BLaER1 (cell line): Measurements from ENCODE around the gene EIF2B5.

Experiments
- H3K27ac ChIP-seq: shearing (Covaris generic); formaldehyde crosslinking; 2 replicates; pipeline ENCODE4 v1.8.1; 2022
- H3K27me3 ChIP-seq: shearing (Covaris generic); formaldehyde crosslinking; 2 replicates; pipeline ENCODE4 v1.8.1; 2022
- H3K36me3 ChIP-seq: shearing (Covaris generic); formaldehyde crosslinking; 2 replicates; pipeline ENCODE4 v1.8.1; 2022
- H3K4me1 ChIP-seq: shearing (Covaris generic); formaldehyde crosslinking; 2 replicates; pipeline ENCODE4 v1.8.1; 2022
- H3K4me2 ChIP-seq: shearing (Covaris generic); formaldehyde crosslinking; 2 replicates; pipeline ENCODE4 v1.8.1; 2022
- H3K4me3 ChIP-seq: shearing (Covaris generic); formaldehyde crosslinking; 2 replicates; pipeline ENCODE4 v1.8.1; 2022
- H3K9ac ChIP-seq: shearing (Covaris generic); formaldehyde crosslinking; 2 replicates; pipeline ENCODE4 v1.8.1; 2022
- H3K9me3 ChIP-seq: shearing (Covaris generic); formaldehyde crosslinking; 2 replicates; pipeline ENCODE4 v1.8.1; 2022
- H4K20me1 ChIP-seq: shearing (Covaris generic); formaldehyde crosslinking; 2 replicates; pipeline ENCODE4 v1.8.1; 2022
- Cebpa-rat ChIP-seq: shearing (Covaris generic); IDR thresholded peaks from 2 replicates; pipeline ENCODE4 v1.8.1; 2022

The EIF2B5 gene

DNA sequence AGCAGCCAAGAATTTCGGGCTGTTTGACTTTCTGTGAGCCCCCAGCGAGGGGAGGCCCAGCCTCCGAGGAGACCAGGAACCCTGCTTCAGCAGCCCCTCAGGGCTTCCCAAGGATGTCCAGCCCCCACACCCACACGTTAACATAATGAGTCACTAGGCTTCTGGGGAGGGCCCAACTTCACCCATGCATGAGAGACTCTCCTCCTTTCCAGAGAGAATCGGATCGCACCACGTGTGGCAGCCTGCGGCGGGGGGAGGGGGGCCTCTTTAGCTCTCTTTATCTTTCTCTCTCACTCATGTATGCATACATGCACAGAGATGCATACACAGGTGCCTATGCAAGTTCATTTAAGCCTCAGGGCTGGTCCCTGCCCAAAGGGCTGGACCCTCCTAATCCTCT is 36.4 kb downstream of the EIF2B5 start:
- Histone ChIP-seq H3K36me3 (peaks cover 66% of the 10 kb centered on the region), H3K27ac (no peak overlapping the region), H3K4me2 (no peak overlapping the region)

DNA sequence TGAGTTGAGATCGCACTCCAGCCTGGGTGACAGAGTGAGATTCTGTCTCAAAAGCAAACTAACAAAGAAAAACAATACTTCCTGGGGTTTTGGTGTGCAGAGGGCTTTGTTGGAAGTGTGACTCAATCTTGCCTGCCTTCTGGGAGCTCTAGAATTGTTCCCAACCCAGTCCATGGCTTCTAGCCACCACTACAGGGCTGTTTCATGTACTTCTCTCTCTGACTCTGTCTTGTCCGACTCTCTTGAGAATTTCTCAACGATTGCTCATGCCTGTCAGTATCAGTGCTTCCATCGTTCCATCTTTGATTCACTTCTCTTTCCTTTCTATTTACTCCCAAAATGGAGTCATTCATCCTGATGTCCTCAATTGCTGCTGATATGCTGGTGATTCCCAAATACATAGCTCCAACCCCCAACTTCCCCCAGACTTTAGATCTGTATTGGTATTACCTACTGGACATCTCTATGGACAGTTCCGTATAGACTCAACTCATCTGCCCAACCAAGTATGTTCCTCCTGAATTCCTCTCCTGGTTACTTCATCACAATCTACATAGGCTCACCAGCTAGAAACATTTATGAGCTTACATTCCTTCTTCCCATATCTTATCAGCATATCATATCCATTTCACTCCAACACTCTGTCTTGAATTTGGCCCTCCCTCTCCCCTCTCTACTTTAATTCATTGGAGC is 37.7 kb downstream of the EIF2B5 start:
- no peak for TF ChIP-seq Cebpa-rat
- Histone ChIP-seq H4K20me1 (peaks cover 17% of the 10 kb centered on the region), H3K9ac (no peak overlapping the region), H3K27ac (no peak overlapping the region), H3K4me3 (no peak overlapping the region), H3K36me3 (peaks cover 65% of the 10 kb centered on the region), H3K4me2 (no peak overlapping the region), H3K27me3 (no peaks in the 10 kb centered on the region), H3K4me1 (peaks cover 34% of the 10 kb centered on the region), H3K9me3 (no peaks in the 10 kb centered on the region)

More for the DNA sequence above, 36.4 kb downstream of the EIF2B5 start:
- no peaks in the 10 kb centered on the region for H3K27me3 ChIP-seq
- H4K20me1 ChIP-seq: peaks cover 6% of the 10 kb centered on the region; the same call in 1 of the 2 replicates
- H3K9ac ChIP-seq: no peak overlapping the region
- peaks cover 21% of the 10 kb centered on the region for H3K4me1 ChIP-seq
- H3K9me3 ChIP-seq: no peaks in the 10 kb centered on the region
- no peak overlapping the region for H3K4me3 ChIP-seq
- no peak for TF ChIP-seq Cebpa-rat

DNA sequence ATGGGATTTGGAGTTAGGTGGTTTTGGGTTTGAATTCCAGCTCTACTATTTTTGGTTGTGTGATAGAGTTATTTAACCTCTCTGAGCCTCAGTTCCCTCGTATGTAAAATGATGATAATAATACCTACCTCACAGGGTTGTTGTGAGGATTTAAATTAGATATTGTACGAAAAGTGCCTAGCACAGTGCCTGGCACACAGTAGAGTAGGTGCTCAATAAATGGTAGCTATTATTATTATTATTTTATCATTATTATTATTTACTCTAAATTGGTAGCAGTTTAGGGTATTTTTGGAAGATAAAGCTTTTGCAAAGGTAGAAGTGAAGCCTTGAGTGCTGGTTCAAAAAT is 38.2 kb downstream of the EIF2B5 start:
- Histone ChIP-seq H3K4me2 (no peak overlapping the region), H3K27ac (no peak overlapping the region), H3K9ac (no peak overlapping the region), H3K36me3 (peaks cover 65% of the 10 kb centered on the region), H4K20me1 (peaks cover 22% of the 10 kb centered on the region), H3K27me3 (no peaks in the 10 kb centered on the region), H3K4me1 (peaks cover 34% of the 10 kb centered on the region), H3K4me3 (no peak overlapping the region), H3K9me3 (no peaks in the 10 kb centered on the region)
- no peak for TF ChIP-seq Cebpa-rat

DNA sequence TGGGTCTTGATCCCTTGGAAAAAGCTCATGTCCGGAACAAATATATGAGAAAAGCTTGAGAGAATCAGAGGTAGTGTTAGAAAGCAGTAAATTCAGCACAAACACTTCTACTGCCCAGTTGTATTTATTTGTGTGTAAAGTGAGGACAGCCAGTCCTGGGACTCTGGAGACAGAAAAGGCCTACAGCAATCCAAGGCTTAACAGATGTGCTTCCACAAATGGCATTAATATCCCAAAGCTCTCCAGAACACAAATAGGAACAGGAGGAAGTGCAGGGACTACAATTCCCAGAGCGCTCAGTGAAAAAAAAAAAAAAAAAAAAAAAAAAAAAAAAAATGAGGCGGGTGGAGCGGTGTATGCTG is 39.1 kb downstream of the EIF2B5 start:
- Histone ChIP-seq H3K4me1 (peaks cover 34% of the 10 kb centered on the region), H3K9ac (peak overlapping the region; percentile 51; the same call in 1 of the 2 replicates), H4K20me1 (peaks cover 31% of the 10 kb centered on the region), H3K9me3 (no peaks in the 10 kb centered on the region), H3K4me3 (no peak overlapping the region), H3K27ac (peak overlapping the region; percentile 37; the same call in 1 of the 2 replicates), H3K4me2 (peak overlapping the region; percentile 60), H3K36me3 (peaks cover 65% of the 10 kb centered on the region), H3K27me3 (no peaks in the 10 kb centered on the region)
- no peak for TF ChIP-seq Cebpa-rat

DNA sequence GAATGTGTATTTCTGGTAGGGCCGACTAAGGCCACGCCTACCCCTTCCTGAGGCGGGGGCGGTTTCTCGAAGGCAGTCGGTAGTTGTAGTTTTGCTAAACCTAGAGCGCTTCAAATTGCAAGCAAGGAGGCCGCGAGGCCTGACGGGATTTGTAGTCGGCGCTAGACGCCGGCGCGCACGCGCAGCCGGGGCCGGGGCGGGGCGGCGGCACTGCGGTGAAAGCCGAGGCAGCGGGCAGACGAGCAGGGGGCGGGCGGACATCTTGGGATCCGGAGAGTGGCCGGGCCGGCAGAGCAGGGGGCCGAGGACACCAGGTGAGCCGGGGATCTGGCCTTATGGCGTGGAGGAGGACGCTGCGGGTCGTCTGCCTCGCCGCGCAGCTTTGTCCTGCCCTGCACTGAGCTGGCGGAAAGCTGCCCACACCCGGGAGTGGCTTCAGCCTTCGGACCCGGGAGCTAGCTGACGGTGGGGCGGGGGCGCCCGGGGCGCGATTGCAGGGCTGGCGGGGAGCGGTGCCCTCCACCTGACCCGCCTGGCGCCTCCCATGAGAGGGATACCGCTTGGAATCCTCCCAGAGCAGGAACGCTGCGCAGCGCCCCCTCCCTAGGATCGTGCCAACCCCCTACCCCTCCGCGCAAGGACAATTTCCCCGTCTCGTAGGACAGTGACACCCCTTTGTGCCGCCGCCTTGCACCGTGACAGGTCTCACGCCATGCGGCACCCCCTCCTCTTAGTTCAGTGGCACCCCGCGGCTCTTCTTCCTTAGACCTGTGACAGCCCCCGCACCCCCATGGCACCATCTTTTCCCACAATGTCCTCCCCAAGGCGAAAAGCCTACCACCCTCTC is 39.7 kb downstream of the EIF2B5 start, which contains the start of gene AP2M1:
Gene AP2M1, plus strand, starts transcription at position 210 of the 847 bp plus-strand sequence. CDS start 2,139 bp downstream, outside the sequence.
- Histone ChIP-seq H3K4me1 (peaks cover 34% of the 10 kb centered on the region), H3K4me3 (peak within 1 kb of the TSS; percentile 99), H3K9me3 (no peaks in the 10 kb centered on the region), H3K27me3 (no peaks in the 10 kb centered on the region), H3K4me2 (peak within 1 kb of the TSS; percentile 97), H4K20me1 (peaks cover 33% of the 10 kb centered on the region), H3K9ac (peak within 1 kb of the TSS; percentile 95), H3K36me3 (peaks cover 65% of the 10 kb centered on the region), H3K27ac (peak within 1 kb of the TSS; percentile 93)
- TF ChIP-seq Cebpa-rat: no peak

DNA sequence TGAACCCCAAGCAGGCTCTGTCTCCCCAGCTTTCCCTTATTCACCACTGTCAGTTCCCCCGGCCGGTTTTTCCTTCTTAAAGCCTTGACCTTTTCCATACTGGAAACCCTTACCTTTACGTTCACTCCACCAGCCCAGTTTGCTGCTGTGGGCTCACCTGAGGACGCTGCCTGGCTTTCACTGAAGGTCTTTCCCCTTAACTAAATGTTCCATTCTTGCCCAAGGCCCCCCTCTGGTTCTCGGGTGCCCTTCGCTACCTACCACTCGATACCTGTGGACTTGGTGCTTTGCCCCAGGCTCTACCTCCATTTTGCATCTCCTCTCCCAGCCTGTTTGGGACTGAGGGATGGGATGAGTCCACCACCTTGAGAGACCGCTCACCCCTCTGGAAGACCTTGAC is 40.3 kb downstream of the EIF2B5 start:
- H3K9ac ChIP-seq: peak overlapping the region; percentile 95
- H3K4me1 ChIP-seq: peaks cover 34% of the 10 kb centered on the region
- H4K20me1 ChIP-seq: peaks cover 33% of the 10 kb centered on the region
- peak overlapping the region; percentile 97 for H3K4me2 ChIP-seq
- H3K9me3 ChIP-seq: no peaks in the 10 kb centered on the region
- TF ChIP-seq Cebpa-rat: no peak
- H3K27ac ChIP-seq: peak overlapping the region; percentile 93
- H3K36me3 ChIP-seq: peaks cover 65% of the 10 kb centered on the region
- peak overlapping the region; percentile 99 for H3K4me3 ChIP-seq
- H3K27me3 ChIP-seq: no peaks in the 10 kb centered on the region

DNA sequence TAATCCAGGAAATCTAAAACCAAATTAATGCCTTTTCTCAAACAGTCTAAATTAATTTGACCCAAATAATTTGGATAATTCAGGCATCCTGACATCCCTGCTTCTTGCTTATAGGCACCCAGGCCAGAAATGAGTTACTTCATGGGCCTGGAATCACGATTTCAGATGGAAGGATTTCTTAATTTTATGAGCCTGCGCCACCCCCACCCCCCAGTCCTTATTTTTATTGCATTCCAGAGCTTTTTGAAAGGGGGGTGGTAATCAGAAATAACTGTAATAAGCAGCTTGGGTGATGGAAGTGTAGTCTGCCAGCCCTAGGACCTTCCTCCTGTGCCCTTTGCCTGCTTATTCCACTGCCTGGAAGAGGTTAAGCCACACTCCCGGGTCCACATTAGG is 40.8 kb downstream of the EIF2B5 start:
- no peak for TF ChIP-seq Cebpa-rat
- Histone ChIP-seq H3K27me3 (no peaks in the 10 kb centered on the region), H3K9ac (peak overlapping the region; percentile 95), H3K9me3 (no peaks in the 10 kb centered on the region), H3K36me3 (peaks cover 65% of the 10 kb centered on the region), H3K4me2 (peak overlapping the region; percentile 97), H3K4me3 (peak overlapping the region; percentile 99), H3K27ac (0 out of 2 replicates have a peak overlapping the region, but pooled peaks have one; percentile 27), H3K4me1 (peaks cover 34% of the 10 kb centered on the region), H4K20me1 (peaks cover 33% of the 10 kb centered on the region)

DNA sequence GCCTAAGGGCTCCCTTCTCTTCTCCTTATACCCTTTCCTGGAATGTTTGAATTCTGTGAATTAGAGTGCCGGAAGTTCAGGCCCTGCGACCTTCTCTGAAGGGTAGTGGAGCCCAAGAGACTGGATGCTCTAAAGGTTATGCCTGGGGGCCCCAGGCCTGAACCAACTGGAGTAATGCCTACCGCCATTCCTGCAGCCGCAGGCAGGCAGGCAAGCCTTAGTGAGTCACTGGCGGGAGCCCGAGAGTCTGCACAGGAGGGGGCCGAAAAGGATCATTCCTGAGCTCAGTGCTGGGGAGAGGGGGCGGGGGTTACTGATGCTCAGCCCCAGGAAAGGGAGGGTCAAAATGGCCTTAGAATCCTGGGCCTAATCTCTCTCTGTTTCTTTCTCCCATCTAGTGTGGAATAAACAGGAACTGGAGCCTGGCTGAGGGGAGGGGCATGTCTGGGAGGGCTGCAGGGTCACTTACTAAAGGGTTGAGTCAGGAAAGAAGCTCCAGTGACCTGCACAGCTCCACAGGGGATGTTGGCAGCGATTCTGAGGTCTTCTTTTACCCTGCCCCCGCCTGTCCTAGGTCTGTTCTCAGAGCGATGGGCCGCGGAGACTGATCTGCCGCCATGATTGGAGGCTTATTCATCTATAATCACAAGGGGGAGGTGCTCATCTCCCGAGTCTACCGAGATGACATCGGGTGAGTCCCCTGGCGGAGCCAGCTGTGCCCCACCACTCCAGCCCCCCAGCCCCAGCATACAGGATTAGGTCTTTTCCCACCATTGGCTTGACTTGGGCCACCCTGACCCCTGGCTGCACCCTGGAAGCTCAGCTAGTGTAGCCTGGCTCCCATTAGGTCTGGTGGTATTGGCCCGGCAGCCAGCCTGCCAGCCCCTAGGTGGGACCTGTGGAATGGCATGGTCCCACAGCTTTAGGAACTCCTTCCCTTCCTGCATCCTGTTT is 41.5 kb downstream of the EIF2B5 start:
- Histone ChIP-seq H3K4me3 (peak overlapping the region; percentile 99), H3K36me3 (peaks cover 65% of the 10 kb centered on the region), H3K4me2 (peak overlapping the region; percentile 97), H4K20me1 (peaks cover 33% of the 10 kb centered on the region), H3K9me3 (no peaks in the 10 kb centered on the region), H3K27me3 (no peaks in the 10 kb centered on the region), H3K9ac (peak overlapping the region; percentile 95), H3K4me1 (peaks cover 34% of the 10 kb centered on the region), H3K27ac (peak overlapping the region; percentile 49; the same call in 1 of the 2 replicates)
- no peak for TF ChIP-seq Cebpa-rat

DNA sequence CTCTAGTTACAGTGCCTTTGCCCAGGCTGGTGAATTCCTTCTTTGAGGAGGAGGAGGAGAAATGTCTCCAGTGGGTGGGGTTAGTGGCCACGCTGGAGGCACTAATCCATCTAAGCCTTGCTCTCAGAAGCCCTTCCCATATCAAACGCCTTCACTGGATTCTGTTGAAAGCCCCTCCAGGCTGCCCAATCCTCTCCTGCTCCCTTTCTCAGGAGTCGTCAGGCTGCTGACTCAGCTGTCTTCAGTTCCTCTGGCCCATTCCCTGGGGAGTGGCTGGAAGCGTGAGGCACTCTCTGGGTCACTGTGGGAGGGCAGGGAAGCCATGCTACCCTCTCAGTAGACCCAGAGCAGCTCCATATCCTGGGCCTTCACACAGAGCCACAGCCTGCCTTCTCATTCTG is 42.2 kb downstream of the EIF2B5 start:
- Histone ChIP-seq H3K27ac (peak overlapping the region; percentile 49; the same call in 1 of the 2 replicates), H3K27me3 (no peaks in the 10 kb centered on the region), H4K20me1 (peaks cover 33% of the 10 kb centered on the region), H3K9me3 (no peaks in the 10 kb centered on the region), H3K4me1 (peaks cover 34% of the 10 kb centered on the region), H3K36me3 (peaks cover 65% of the 10 kb centered on the region), H3K4me2 (peak overlapping the region; percentile 97), H3K9ac (peak overlapping the region; percentile 45), H3K4me3 (no peak overlapping the region)
- no peak for TF ChIP-seq Cebpa-rat
